Measurements from ENCODE around the gene HPS4. TPM values are rescaled to one million over a fixed set of nuclear protein-coding genes. Genes with fewer than 3 reads are reported as not detected.

HPS4 gene
- total RNA-seq, 2 experiments from 2014 or later = 77.4 to 89.6 TPM

GRCh38 chr22:26527574-26528465 is 44.2 kb upstream of the HPS4 start:
- DNase-seq (ENCODE audit: low spot score) = no peak
- no peaks in the 10 kb centered on the region for H3K9me3 ChIP-seq (ENCODE audit: low read length)
- intact Hi-C loops (cut with micrococcal nuclease; ENCODE audit: unreplicated experiment) = no loop called here
- POLR2A ChIA-PET = interaction anchor here (1.4 kb wide), 1 partner anchor 13 kb away, joined by 3 read pairs; no protein-coding TSS in a partner anchor
- no peak overlapping the region for H3K4me3 ChIP-seq (ENCODE audit: low read depth, low read length, poor library complexity, severe bottlenecking)
- H3K4me1 ChIP-seq (ENCODE audit: insufficient read depth, low read length, poor library complexity, severe bottlenecking) = peaks cover 32% of the 10 kb centered on the region
- no TSS peak for BruUV-seq (replicated peaks)
- no peaks in the 10 kb centered on the region for H3K9me2 ChIP-seq (ENCODE audit: insufficient read depth, low read length)
- CTCF ChIA-PET (ENCODE audit: unreplicated experiment) = no interaction called here
- no peak overlapping the region for H2AFZ ChIP-seq (ENCODE audit: low read length)
- peak overlapping the region; percentile 15; the same call in 1 of the 2 replicates for H3K4me2 ChIP-seq (ENCODE audit: low read length)
- peaks cover 50% of the 10 kb centered on the region; the same call in 1 of the 2 replicates for H3K36me3 ChIP-seq (ENCODE audit: insufficient read depth, low read length)
- H4K20me1 ChIP-seq (ENCODE audit: insufficient read depth, low read length) = no peaks in the 10 kb centered on the region
- H3K79me2 ChIP-seq (ENCODE audit: insufficient read depth, low read depth, low read length) = no peaks in the 10 kb centered on the region
- TF ChIP-seq EZH2phosphoT487 (IDR thresholded peaks at IDR 0.05; ENCODE audit: borderline replicate concordance, low read depth, low read length) (no peak), CTCF (conservative IDR thresholded peaks at IDR 0.05; ENCODE audit: low read length) (no peak)
- H3K27ac ChIP-seq (ENCODE audit: low read depth, low read length, poor library complexity, severe bottlenecking) = peak overlapping the region; percentile 5

GRCh38 chr22:26527167-26527566 is 43.6 kb upstream of the HPS4 start:
- ChIA-PET CTCF (ENCODE audit: unreplicated experiment) (no interaction called here), POLR2A (interaction anchor here (1.4 kb wide), 1 partner anchor 12 kb away, joined by 3 read pairs; no protein-coding TSS in a partner anchor)
- TF ChIP-seq CTCF (conservative IDR thresholded peaks at IDR 0.05; ENCODE audit: low read length) = no peak
- TF ChIP-seq EZH2phosphoT487 (IDR thresholded peaks at IDR 0.05; ENCODE audit: borderline replicate concordance, low read depth, low read length) = no peak
- no TSS peak for BruUV-seq (replicated peaks)
- peaks cover 45% of the 10 kb centered on the region; the same call in 1 of the 2 replicates for H3K36me3 ChIP-seq (ENCODE audit: insufficient read depth, low read length)
- H3K4me3 ChIP-seq (ENCODE audit: low read depth, low read length, poor library complexity, severe bottlenecking) = no peak overlapping the region
- no peaks in the 10 kb centered on the region for H3K9me3 ChIP-seq (ENCODE audit: low read length)
- H3K79me2 ChIP-seq (ENCODE audit: insufficient read depth, low read depth, low read length) = no peaks in the 10 kb centered on the region
- no peaks in the 10 kb centered on the region for H4K20me1 ChIP-seq (ENCODE audit: insufficient read depth, low read length)
- no peak for DNase-seq (ENCODE audit: low spot score)
- intact Hi-C loops (cut with micrococcal nuclease; ENCODE audit: unreplicated experiment) = no loop called here
- no peak overlapping the region for H3K4me2 ChIP-seq (ENCODE audit: low read length)
- peak overlapping the region; percentile 5 for H3K27ac ChIP-seq (ENCODE audit: low read depth, low read length, poor library complexity, severe bottlenecking)
- peaks cover 26% of the 10 kb centered on the region for H3K4me1 ChIP-seq (ENCODE audit: insufficient read depth, low read length, poor library complexity, severe bottlenecking)
- no peaks in the 10 kb centered on the region for H3K9me2 ChIP-seq (ENCODE audit: insufficient read depth, low read length)
- H2AFZ ChIP-seq (ENCODE audit: low read length) = no peak overlapping the region
